Endothelial cell of umbilical vein (primary cell): ENCODE measurements around the gene OR6B2. TPM values are rescaled to one million over a fixed set of nuclear protein-coding genes. Genes with fewer than 3 reads are reported as not detected.

ENCODE experiments used
- BruUV-seq: library from RNA; stranded (reverse); fragments of 400-500 nt; replicated peaks from 2 replicates; lab custom pipeline; 2021; lab: Mats Ljungman, UMichigan
- CTCF ChIA-PET: fragments of 300-600, 350-600 bp; sonication (Branson Sonifier 250); formaldehyde crosslinking; loops from one replicate; lab custom pipeline; 2021; ENCODE audit warnings: antibody characterized with exemption, inconsistent platforms; lab: Charles Lee
- POLR2A ChIA-PET: fragments of 300-600, 350-600 bp; sonication (Branson Sonifier 250); formaldehyde crosslinking; loops from one replicate; lab custom pipeline; 2021; ENCODE audit warnings: antibody characterized with exemption, inconsistent platforms; lab: Charles Lee
- DNase-seq: peaks from one replicate; pipeline ENCODE4 v3.0.0-alpha.2; 2011; ENCODE audit warnings: low read depth, low spot score
- FAIRE-seq: peaks from 2 replicates; lab custom pipeline; 2011; peaks lifted over from hg19 to GRCh38; lab: Jason Lieb, UNC
- H2AFZ ChIP-seq: 2 replicates; pipeline ENCODE4 v1.6.0; 2012; ENCODE audit warnings: low read depth, low read length, control low read depth, inconsistent platforms
- H3K27ac ChIP-seq: 2 replicates; pipeline ENCODE4 v1.5.1; 2011; ENCODE audit warnings: low read depth, mild to moderate bottlenecking, control low read depth, low read length, moderate library complexity; ENCODE audit not compliant: insufficient read depth
- H3K27me3 ChIP-seq, 2 experiments: 2 replicates each; pipeline versions ENCODE4 v1.6.0 to v1.6.1; 2011; ENCODE audit warnings: low read length in 2 of 2, mixed read lengths in 1 of 2; ENCODE audit not compliant: control insufficient read depth in 2 of 2, insufficient read depth in 2 of 2
- H3K36me3 ChIP-seq, 2 experiments: 2 replicates in 1 of 2; 3 replicates in 1 of 2; pipeline ENCODE4 v1.5.1; 2011; ENCODE audit warnings: low read length in 2 of 2, mild to moderate bottlenecking in 1 of 2, moderate library complexity in 1 of 2; ENCODE audit not compliant: control insufficient read depth in 2 of 2, insufficient read depth in 2 of 2; ENCODE audit errors: extremely low read depth in 1 of 2
- H3K4me1 ChIP-seq: 3 replicates; pipeline ENCODE4 v1.5.1; 2011; ENCODE audit warnings: mild to moderate bottlenecking, low read length; ENCODE audit not compliant: control insufficient read depth, insufficient read depth; ENCODE audit errors: extremely low read depth
- H3K4me2 ChIP-seq: 2 replicates; pipeline ENCODE4 v1.6.1; 2011; ENCODE audit warnings: low read length, control low read depth, mixed read lengths; ENCODE audit not compliant: insufficient read depth
- H3K4me3 ChIP-seq, 3 experiments: fragments of 200-600 bp in 1 of 3; sonication (generic), shearing (Covaris generic) in 1 of 3; replicated peaks in 1 of 3; 2 replicates each; pipeline ENCODE4 v1.5.1; 2011 to 2016; ENCODE audit warnings: control low read depth in 3 of 3, low read length in 3 of 3, mild to moderate bottlenecking in 2 of 3, inconsistent platforms in 1 of 3, low read depth in 1 of 3, moderate library complexity in 1 of 3; ENCODE audit not compliant: insufficient read depth in 1 of 3
- H3K79me2 ChIP-seq: 2 replicates; pipeline ENCODE4 v1.6.0; 2012; ENCODE audit warnings: low read length, inconsistent platforms; ENCODE audit not compliant: control insufficient read depth, insufficient read depth
- H3K9ac ChIP-seq: replicated peaks from 2 replicates; pipeline ENCODE3; 2011; ENCODE audit warnings: low read length, control low read depth; ENCODE audit not compliant: insufficient read depth; ENCODE audit errors: extremely low read depth
- H3K9me1 ChIP-seq: replicated peaks from 3 replicates; pipeline ENCODE4 v1.6.0; 2011; ENCODE audit warnings: mild to moderate bottlenecking, low read length; ENCODE audit not compliant: control insufficient read depth, insufficient read depth; ENCODE audit errors: extremely low read depth
- H3K9me3 ChIP-seq: replicated peaks from 2 replicates; pipeline ENCODE4 v1.5.1; 2012; ENCODE audit warnings: low read length, inconsistent platforms; ENCODE audit not compliant: control insufficient read depth, insufficient read depth
- H4K20me1 ChIP-seq: replicated peaks from 2 replicates; pipeline ENCODE3; 2011; ENCODE audit warnings: mild to moderate bottlenecking, low read length; ENCODE audit not compliant: control insufficient read depth, insufficient read depth; ENCODE audit errors: extremely low read depth
- FOS ChIP-seq: IDR thresholded peaks from 2 replicates; pipeline ENCODE4 v1.6.1; 2011; ENCODE audit warnings: mild to moderate bottlenecking, low read length, moderate library complexity, borderline replicate concordance; ENCODE audit not compliant: insufficient read depth
- GATA2 ChIP-seq: IDR thresholded peaks from 2 replicates; pipeline ENCODE4 v1.7.0; 2011; ENCODE audit warnings: low read depth, mild to moderate bottlenecking, moderate library complexity, mixed read lengths, low read length; ENCODE audit not compliant: insufficient read length, insufficient read depth
- JUN ChIP-seq: IDR thresholded peaks from 2 replicates; pipeline ENCODE4 v1.6.1; 2011; ENCODE audit warnings: borderline replicate concordance, low read depth; ENCODE audit not compliant: insufficient read length, insufficient read depth
- MAX ChIP-seq: IDR thresholded peaks from 2 replicates; pipeline ENCODE4 v1.6.1; 2011; ENCODE audit not compliant: insufficient read depth, insufficient read length
- MYC ChIP-seq: IDR thresholded peaks from one replicate; pipeline ENCODE4 v1.6.1; 2011; ENCODE audit warnings: mild to moderate bottlenecking, low read depth, low read length
- POLR2AphosphoS5 ChIP-seq: IDR thresholded peaks from 2 replicates; pipeline ENCODE4 v1.6.1; 2012; ENCODE audit warnings: low read depth, mild to moderate bottlenecking, control low read depth, low read length, moderate library complexity; ENCODE audit not compliant: insufficient read depth
- dilution Hi-C: fragments of 300-500 bp; cut with MboI; formaldehyde crosslinking; loops from one replicate; pipeline ENCODE4 v1.15.0; 2019; ENCODE audit warnings: low sequenced_read_pairs; ENCODE audit not compliant: extremely low pct_ligation_motif_present
- intact Hi-C: fragments of 100-400 bp; cut with micrococcal nuclease; formaldehyde crosslinking; loops from one replicate; pipeline ENCODE4 v1.10.0; 2022
- polyA plus RNA-seq, 4 experiments: library from polyadenylated mRNA; depleted of rRNA in 3 of 4; stranded (reverse) in 3 of 4; unstranded in 1 of 4; fragments of >200 nt; gene quantifications; 2 replicates each; pipeline versions ENCODE4 v1.2.1 to v1.2.3, GENCODE V29; 2011 to 2012; ENCODE audit warnings: missing spikeins in 1 of 4
- total RNA-seq: library from RNA; stranded (reverse); gene quantifications from 2 replicates; pipeline ENCODE4 v1.2.3, GENCODE V29; 2021
- TF ChIP-seq, protein P1 (sequence below), 2 donors: IDR thresholded peaks; 1 replicate in 1 of 2; 2 replicates in 1 of 2; pipeline ENCODE4 v1.5.1; 2011; ENCODE audit warnings: low read length in 2 of 2, mild to moderate bottlenecking in 2 of 2, moderate library complexity in 2 of 2, control low read depth in 1 of 2, inconsistent platforms in 1 of 2, low read depth in 1 of 2; ENCODE audit not compliant: insufficient read depth in 1 of 2; ENCODE audit errors: extremely low read depth in 1 of 2

The OR6B2 gene
- total and polyA plus RNA-seq, 2 donors (not counting 3 experiments of a cell fraction or from before 2014, with no cell fraction given) = not detected

DNA sequence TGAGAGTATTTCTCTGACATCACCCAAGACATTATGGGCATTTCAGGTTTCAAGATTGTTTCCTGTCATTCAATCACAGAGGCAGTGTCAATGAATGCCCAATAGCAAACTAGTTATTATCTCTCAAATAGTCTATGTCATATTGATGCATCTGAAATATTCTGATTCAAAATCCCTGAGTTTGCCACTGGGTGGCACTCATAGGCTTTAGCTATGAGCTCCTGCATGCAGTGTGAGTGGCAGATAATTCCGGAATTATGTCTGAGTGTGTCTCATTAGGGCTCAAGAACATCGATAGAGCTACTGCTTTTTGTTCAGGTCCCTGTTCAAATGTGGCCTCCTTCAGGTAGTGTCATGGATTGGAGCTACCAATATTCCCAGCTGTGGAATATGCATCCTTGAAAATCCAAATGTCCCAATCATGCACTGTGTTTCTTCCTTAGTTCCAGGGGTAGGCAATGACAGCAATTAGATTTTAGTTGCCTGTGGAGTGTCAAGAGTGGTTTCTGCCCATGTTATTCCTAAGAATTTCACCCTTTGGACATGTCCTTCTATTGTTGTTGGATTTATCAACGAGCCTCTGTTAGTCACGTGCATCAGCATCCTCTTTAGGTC, 30.9 kb upstream of the OR6B2 start:
- H3K79me2 ChIP-seq = no peaks in the 10 kb centered on the region
- FAIRE-seq (peak; percentile 91), DNase-seq (peak; percentile 60)
- TF ChIP-seq POLR2AphosphoS5 (no peak), MAX (no peak), MYC (no peak), FOS (no peak), GATA2 (no peak), JUN (no peak)
- TF ChIP-seq, protein P1, sequence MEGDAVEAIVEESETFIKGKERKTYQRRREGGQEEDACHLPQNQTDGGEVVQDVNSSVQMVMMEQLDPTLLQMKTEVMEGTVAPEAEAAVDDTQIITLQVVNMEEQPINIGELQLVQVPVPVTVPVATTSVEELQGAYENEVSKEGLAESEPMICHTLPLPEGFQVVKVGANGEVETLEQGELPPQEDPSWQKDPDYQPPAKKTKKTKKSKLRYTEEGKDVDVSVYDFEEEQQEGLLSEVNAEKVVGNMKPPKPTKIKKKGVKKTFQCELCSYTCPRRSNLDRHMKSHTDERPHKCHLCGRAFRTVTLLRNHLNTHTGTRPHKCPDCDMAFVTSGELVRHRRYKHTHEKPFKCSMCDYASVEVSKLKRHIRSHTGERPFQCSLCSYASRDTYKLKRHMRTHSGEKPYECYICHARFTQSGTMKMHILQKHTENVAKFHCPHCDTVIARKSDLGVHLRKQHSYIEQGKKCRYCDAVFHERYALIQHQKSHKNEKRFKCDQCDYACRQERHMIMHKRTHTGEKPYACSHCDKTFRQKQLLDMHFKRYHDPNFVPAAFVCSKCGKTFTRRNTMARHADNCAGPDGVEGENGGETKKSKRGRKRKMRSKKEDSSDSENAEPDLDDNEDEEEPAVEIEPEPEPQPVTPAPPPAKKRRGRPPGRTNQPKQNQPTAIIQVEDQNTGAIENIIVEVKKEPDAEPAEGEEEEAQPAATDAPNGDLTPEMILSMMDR (IDR thresholded peaks at IDR 0.05; ENCODE audit: extremely low read depth in 1 of 2, insufficient read depth in 1 of 2, low read depth in 1 of 2, low read length in 2 of 2) = peak; percentile 34 to 51
- no peaks in the 10 kb centered on the region for H4K20me1 ChIP-seq
- no peak overlapping the region for H3K9ac ChIP-seq
- no peaks in the 10 kb centered on the region for H3K4me1 ChIP-seq
- no peak overlapping the region for H3K4me3 ChIP-seq
- POLR2A ChIA-PET = interaction anchor here (0.6 to 1.4 kb wide), 3 partner anchors 36 to 83 kb away, joined by 3 read pairs; partner anchors contain the start of gene NDUFA10
- H3K27me3 ChIP-seq = no peaks in the 10 kb centered on the region
- H2AFZ ChIP-seq = no peak overlapping the region
- no peaks in the 10 kb centered on the region for H3K36me3 ChIP-seq
- H3K9me1 ChIP-seq = no peaks in the 10 kb centered on the region
- H3K27ac ChIP-seq = no peak overlapping the region
- dilution Hi-C loops (no loop called here), intact Hi-C loops (loop anchor here (1.0 to 2.0 kb wide), 3 partner anchors 60 to 378 kb away; no protein-coding TSS in a partner anchor)
- H3K9me3 ChIP-seq = no peaks in the 10 kb centered on the region
- no TSS peak for BruUV-seq
- no peak overlapping the region for H3K4me2 ChIP-seq
- CTCF ChIA-PET = interaction anchor here (0.6 to 4.5 kb wide), 22 partner anchors 9 to 779 kb away, joined by 3 to 199 read pairs (median 4); partner anchors contain the start of genes OR6B2 and OTOS
